IMR-90 (cell line): Measurements from ENCODE around the gene PRDM15. TPM values are rescaled to one million over a fixed set of nuclear protein-coding genes. Genes with fewer than 3 reads are reported as not detected.

Experiments used
- ATAC-seq: fragments of 200-7000 bp; cut with Tn5 transposase; 2 replicates; pipeline ENCODE4 v1.9.1; 2020; ENCODE audit warnings: low read depth, mild to moderate bottlenecking, moderate library complexity
- BruUV-seq: library from RNA; stranded (reverse); fragments of 400-500 nt; replicated peaks from 2 replicates; lab custom pipeline; 2021; lab: Mats Ljungman, UMichigan
- CTCF ChIA-PET: fragments of 300-600 bp; formaldehyde crosslinking; extraction: SDS; loops from one replicate; lab custom pipeline; 2021; ENCODE audit warnings: antibody characterized with exemption; lab: Yijun Ruan, JAX
- POLR2A ChIA-PET: fragments of 300-600 bp; sonication (Branson Sonifier 250); formaldehyde crosslinking; loops from one replicate; lab custom pipeline; 2022; ENCODE audit warnings: antibody characterized with exemption; ENCODE audit not compliant: unreplicated experiment; lab: Charles Lee
- DNase-seq: peaks from one replicate; pipeline ENCODE4 v3.0.0; 2013
- H2AFZ ChIP-seq: replicated peaks from 2 replicates; pipeline ENCODE3; 2013; ENCODE audit warnings: low read length, mild to moderate bottlenecking; ENCODE audit not compliant: poor library complexity
- H2AK5ac ChIP-seq: 2 replicates; pipeline ENCODE4 v1.6.1; 2013; ENCODE audit warnings: low read depth, low read length, inconsistent platforms
- H2AK9ac ChIP-seq: replicated peaks from 2 replicates; pipeline ENCODE3; 2013; ENCODE audit warnings: mild to moderate bottlenecking, low read depth, low read length, moderate library complexity; ENCODE audit not compliant: poor library complexity
- H2BK120ac ChIP-seq: 2 replicates; pipeline ENCODE4 v1.6.1; 2013; ENCODE audit warnings: low read depth, low read length, inconsistent platforms
- H2BK15ac ChIP-seq: 3 replicates; pipeline ENCODE4 v1.6.1; 2013; ENCODE audit warnings: low read depth, low read length, inconsistent platforms
- H2BK20ac ChIP-seq: 2 replicates; pipeline ENCODE4 v1.6.1; 2013; ENCODE audit warnings: low read depth, mild to moderate bottlenecking, inconsistent platforms, low read length, moderate library complexity
- H2BK5ac ChIP-seq: 2 replicates; pipeline ENCODE4 v1.6.1; 2013; ENCODE audit warnings: mild to moderate bottlenecking, low read depth, low read length, inconsistent platforms; ENCODE audit not compliant: poor library complexity, severe bottlenecking
- H3K14ac ChIP-seq: replicated peaks from 2 replicates; pipeline ENCODE4 v1.6.1; 2013; ENCODE audit warnings: low read depth, low read length, inconsistent platforms
- H3K18ac ChIP-seq: 2 replicates; pipeline ENCODE4 v1.6.1; 2013; ENCODE audit warnings: low read depth, low read length, control low read depth
- H3K23ac ChIP-seq: 2 replicates; pipeline ENCODE4 v1.6.1; 2013; ENCODE audit warnings: low read depth, low read length, inconsistent platforms
- H3K27ac ChIP-seq: 2 replicates; pipeline ENCODE4 v1.5.1; 2013; ENCODE audit warnings: mild to moderate bottlenecking, control low read depth, low read length; ENCODE audit not compliant: insufficient read depth
- H3K27me3 ChIP-seq: 2 replicates; pipeline ENCODE4 v1.6.1; 2013; ENCODE audit warnings: low read length; ENCODE audit not compliant: control insufficient read depth, insufficient read depth
- H3K36me3 ChIP-seq: 2 replicates; pipeline ENCODE4 v1.6.1; 2013; ENCODE audit warnings: low read length, mixed read lengths; ENCODE audit not compliant: control insufficient read depth, insufficient read depth
- H3K4ac ChIP-seq: 2 replicates; pipeline ENCODE4 v1.6.1; 2013; ENCODE audit warnings: low read depth, low read length, inconsistent platforms
- H3K4me1 ChIP-seq: 2 replicates; pipeline ENCODE4 v1.6.1; 2013; ENCODE audit warnings: low read length, mixed read lengths; ENCODE audit not compliant: control insufficient read depth, insufficient read depth
- H3K4me2 ChIP-seq: 2 replicates; pipeline ENCODE4 v1.6.1; 2013; ENCODE audit warnings: low read depth, mild to moderate bottlenecking, control low read depth, low read length, moderate library complexity
- H3K4me3 ChIP-seq: 2 replicates; pipeline ENCODE4 v1.5.1; 2013; ENCODE audit warnings: low read depth, mild to moderate bottlenecking, control low read depth, low read length, moderate library complexity; ENCODE audit not compliant: insufficient read depth
- H3K56ac ChIP-seq: 2 replicates; pipeline ENCODE4 v1.6.1; 2013; ENCODE audit warnings: low read length, inconsistent platforms; ENCODE audit not compliant: insufficient read depth; ENCODE audit errors: extremely low read depth
- H3K79me1 ChIP-seq, 2 experiments: 2 replicates each; pipeline ENCODE4 v1.6.1; 2013; ENCODE audit warnings: low read length in 2 of 2, inconsistent platforms in 1 of 2, low read depth in 1 of 2
- H3K9ac ChIP-seq: 2 replicates; pipeline ENCODE4 v1.6.1; 2013; ENCODE audit warnings: low read depth, low read length, control low read depth
- H3K9me1 ChIP-seq: 2 replicates; pipeline ENCODE4 v1.6.1; 2013; ENCODE audit warnings: low read length, inconsistent platforms; ENCODE audit not compliant: insufficient read depth
- H3K9me3 ChIP-seq: 2 replicates; pipeline ENCODE4 v1.6.1; 2013; ENCODE audit warnings: low read length; ENCODE audit not compliant: control insufficient read depth, insufficient read depth
- H4K20me1 ChIP-seq: 2 replicates; pipeline ENCODE4 v1.6.1; 2013; ENCODE audit warnings: low read length, inconsistent platforms; ENCODE audit not compliant: insufficient read depth
- H4K5ac ChIP-seq: 2 replicates; pipeline ENCODE4 v1.6.1; 2013; ENCODE audit warnings: mild to moderate bottlenecking, low read depth, low read length, control low read depth
- H4K8ac ChIP-seq, 2 experiments: 2 replicates each; pipeline ENCODE4 v1.6.1; 2013; ENCODE audit warnings: low read depth in 2 of 2, low read length in 2 of 2, control low read depth in 1 of 2, inconsistent platforms in 1 of 2
- H4K91ac ChIP-seq: 2 replicates; pipeline ENCODE4 v1.6.1; 2013; ENCODE audit warnings: low read depth, low read length, inconsistent platforms; ENCODE audit not compliant: insufficient read depth
- BHLHE40 ChIP-seq: fragments of 150-350 bp; IDR thresholded peaks from 2 replicates; pipeline ENCODE4 v1.6.1; 2016; ENCODE audit warnings: mild to moderate bottlenecking, low read depth, low read length
- CEBPB ChIP-seq: IDR thresholded peaks from 2 replicates; pipeline ENCODE4 v1.6.1; 2012; ENCODE audit warnings: low read depth, low read length, improper control_type of control experiment
- CHD1 ChIP-seq: IDR thresholded peaks from 2 replicates; pipeline ENCODE4 v1.6.1; 2012; ENCODE audit warnings: low read depth, low read length, improper control_type of control experiment
- CTCF ChIP-seq: conservative IDR thresholded peaks from 2 replicates; pipeline ENCODE4 v1.5.1; 2012; ENCODE audit warnings: mild to moderate bottlenecking, low read depth, low read length, improper control_type of control experiment
- ELK1 ChIP-seq: fragments of 150-350 bp; IDR thresholded peaks from 2 replicates; pipeline ENCODE4 v1.6.1; 2016; ENCODE audit warnings: low read depth, mild to moderate bottlenecking, low read length, moderate library complexity, borderline replicate concordance
- FOS ChIP-seq: fragments of 150-350 bp; IDR thresholded peaks from 2 replicates; pipeline ENCODE4 v1.6.1; 2016; ENCODE audit warnings: low read depth, low read length
- MAFK ChIP-seq: IDR thresholded peaks from 2 replicates; pipeline ENCODE4 v1.6.1; 2012; ENCODE audit warnings: low read depth, low read length, improper control_type of control experiment
- MAZ ChIP-seq: IDR thresholded peaks from 2 replicates; pipeline ENCODE4 v1.6.1; 2012; ENCODE audit warnings: low read depth, mild to moderate bottlenecking, low read length, improper control_type of control experiment, moderate library complexity, borderline replicate concordance
- MXI1 ChIP-seq: IDR thresholded peaks from 2 replicates; pipeline ENCODE4 v1.6.1; 2012; ENCODE audit warnings: low read depth, mild to moderate bottlenecking, low read length, moderate library complexity, borderline replicate concordance
- NFE2L2 ChIP-seq: fragments of 150-350 bp; IDR thresholded peaks from 2 replicates; pipeline ENCODE4 v1.6.1; 2016; ENCODE audit warnings: low read depth, mild to moderate bottlenecking, low read length
- POLR2A ChIP-seq: IDR thresholded peaks from 2 replicates; pipeline ENCODE4 v1.6.1; 2012; ENCODE audit warnings: mild to moderate bottlenecking, low read depth, low read length
- RAD21 ChIP-seq: IDR thresholded peaks from 2 replicates; pipeline ENCODE4 v1.6.1; 2012; ENCODE audit warnings: low read length, improper control_type of control experiment
- RCOR1 ChIP-seq: IDR thresholded peaks from 2 replicates; pipeline ENCODE4 v1.6.1; 2012; ENCODE audit warnings: mild to moderate bottlenecking, low read length, improper control_type of control experiment; ENCODE audit not compliant: insufficient replicate concordance
- RFX5 ChIP-seq: IDR thresholded peaks from 2 replicates; pipeline ENCODE4 v1.8.0; 2012; ENCODE audit warnings: low read depth, mild to moderate bottlenecking, low read length, moderate library complexity
- SMC3 ChIP-seq: fragments of 150-350 bp; IDR thresholded peaks from 2 replicates; pipeline ENCODE4 v1.6.1; 2016; ENCODE audit warnings: low read depth, mild to moderate bottlenecking, antibody characterized with exemption, low read length, moderate library complexity
- USF2 ChIP-seq: fragments of 150-350 bp; IDR thresholded peaks from 2 replicates; pipeline ENCODE4 v1.6.1; 2017; ENCODE audit warnings: mild to moderate bottlenecking, antibody characterized with exemption, low read length, low read depth
- WGBS, 2 experiments: methylation state at CpG; one replicate each; pipeline versions ENCODE4 v1.1.5 to v1.1.7; 2013; ENCODE audit warnings: missing lambda C conversion rate in 2 of 2; ENCODE audit not compliant: insufficient read length in 1 of 2; ENCODE audit errors: extremely low coverage in 2 of 2; 5-methylcytosine and 5-hydroxymethylcytosine counted together
- dilution Hi-C: fragments of 300-500 bp; cut with HindIII; formaldehyde crosslinking; loops from one replicate; pipeline ENCODE4 v1.14.3; 2018; ENCODE audit warnings: low sequenced_read_pairs; ENCODE audit not compliant: unreplicated experiment
- in situ Hi-C: fragments of 300-500 bp; cut with MboI; formaldehyde crosslinking; loops from 3 replicates; pipeline ENCODE4 v1.14.3; 2019; ENCODE audit warnings: low sequenced_read_pairs, inconsistent platforms, mixed read lengths
- intact Hi-C: fragments of 100-400 bp; cut with micrococcal nuclease; formaldehyde crosslinking; loops from 2 replicates; pipeline ENCODE4 v1.10.0; 2022
- polyA plus RNA-seq, 3 experiments: library from polyadenylated mRNA; depleted of rRNA; stranded (reverse); fragments of >200 nt; gene quantifications; 2 replicates each; pipeline ENCODE4 v1.2.3, GENCODE V29; 2012; ENCODE audit warnings: low replicate concordance in 1 of 3
- total RNA-seq: library from RNA; depleted of rRNA; stranded (reverse); fragments of >200 nt; gene quantifications from 2 replicates; pipeline ENCODE4 v1.2.3, GENCODE V29; 2012

Gene PRDM15
- total and polyA plus RNA-seq, 2 of the 4 experiments (the other 2 are of a cell fraction), result 7.3 to 8.8 TPM

GRCh38 chr21:41890355-41890754 lies 11.2 kb upstream of the PRDM15 start:
- no peak overlapping the region for H2BK15ac ChIP-seq
- no peak overlapping the region for H2BK5ac ChIP-seq
- H3K4ac ChIP-seq, result no peak overlapping the region
- no peaks in the 10 kb centered on the region for H3K9me3 ChIP-seq
- no peak overlapping the region for H3K18ac ChIP-seq
- H3K14ac ChIP-seq, result no peak overlapping the region
- peaks cover 6% of the 10 kb centered on the region for H3K4me1 ChIP-seq
- DNase-seq, result no peak
- peaks cover 11% of the 10 kb centered on the region for H3K9me1 ChIP-seq
- no peak overlapping the region for H2AFZ ChIP-seq
- ATAC-seq, result no peak
- BruUV-seq, result no TSS peak
- H4K5ac ChIP-seq, result no peak overlapping the region
- H2AK9ac ChIP-seq, result no peak overlapping the region
- no peak overlapping the region for H2BK120ac ChIP-seq
- no peak for TF ChIP-seq RAD21
- TF ChIP-seq BHLHE40, result no peak
- TF ChIP-seq RCOR1, result no peak
- TF ChIP-seq CHD1, result no peak
- no peak for TF ChIP-seq CTCF
- TF ChIP-seq MAFK, result no peak
- TF ChIP-seq CEBPB, result no peak
- no peak for TF ChIP-seq MXI1
- no peak for TF ChIP-seq MAZ
- TF ChIP-seq ELK1, result no peak
- no peak for TF ChIP-seq NFE2L2
- TF ChIP-seq USF2, result no peak
- no peak for TF ChIP-seq FOS
- TF ChIP-seq RFX5, result no peak
- TF ChIP-seq SMC3, result no peak
- TF ChIP-seq POLR2A, result no peak
- no peak overlapping the region for H3K4me3 ChIP-seq
- H4K91ac ChIP-seq, result no peak overlapping the region
- CTCF ChIA-PET, result no interaction called here
- H2AK5ac ChIP-seq, result no peak overlapping the region
- peaks cover 10% of the 10 kb centered on the region for H4K20me1 ChIP-seq
- H3K36me3 ChIP-seq, result peaks cover 17% of the 10 kb centered on the region
- no peak overlapping the region for H3K56ac ChIP-seq
- H2BK20ac ChIP-seq, result no peak overlapping the region
- no peak overlapping the region for H3K4me2 ChIP-seq
- no peaks in the 10 kb centered on the region for H3K79me1 ChIP-seq
- dilution Hi-C loops (no loop called here), intact Hi-C loops (no loop called here), in situ Hi-C loops (no loop called here)
- H3K27ac ChIP-seq, result no peak overlapping the region
- no peak overlapping the region for H3K23ac ChIP-seq
- POLR2A ChIA-PET, result no interaction called here
- H3K27me3 ChIP-seq, result no peaks in the 10 kb centered on the region
- no peak overlapping the region for H3K9ac ChIP-seq
- H4K8ac ChIP-seq, result no peak overlapping the region
- no CpG with 5 or more reads among the region's 6 CpGs for WGBS, 2 experiments
